ENCODE data around the gene KIRREL1.

The KIRREL1 gene

GRCh38 chr1:158000507-158000906, 7.1 kb downstream of the KIRREL1 start:
- H3K4me1 ChIP-seq: no peaks in the 10 kb centered on the region
- H3K4me3 ChIP-seq (ENCODE audit: low read depth, low read length): no peak overlapping the region
- no peaks in the 10 kb centered on the region for H3K36me3 ChIP-seq (ENCODE audit: control insufficient read depth, insufficient read depth, low read length)
- no peak for TF ChIP-seq CTCF (IDR thresholded peaks at IDR 0.05)
- H3K27ac ChIP-seq: no peak overlapping the region
- H3K9me3 ChIP-seq (ENCODE audit: control insufficient read depth, low read length): no peaks in the 10 kb centered on the region
- no peak overlapping the region for H3K9ac ChIP-seq
- H3K27me3 ChIP-seq (ENCODE audit: control insufficient read depth, insufficient read depth, low read length): no peaks in the 10 kb centered on the region
- no peak overlapping the region for H2AFZ ChIP-seq
- H3K4me2 ChIP-seq (ENCODE audit: low read length): no peak overlapping the region
- no peaks in the 10 kb centered on the region for H3K79me2 ChIP-seq

GRCh38 chr1:158002022-158002630, 8.7 kb downstream of the KIRREL1 start:
- no peaks in the 10 kb centered on the region for H3K9me3 ChIP-seq (ENCODE audit: control insufficient read depth, low read length)
- no peaks in the 10 kb centered on the region for H3K36me3 ChIP-seq (ENCODE audit: control insufficient read depth, insufficient read depth, low read length)
- H2AFZ ChIP-seq: no peak overlapping the region
- H3K9ac ChIP-seq: no peak overlapping the region
- no peak overlapping the region for H3K4me3 ChIP-seq (ENCODE audit: low read depth, low read length)
- no peaks in the 10 kb centered on the region for H3K4me1 ChIP-seq
- H3K79me2 ChIP-seq: no peaks in the 10 kb centered on the region
- H3K27ac ChIP-seq: no peak overlapping the region
- H3K4me2 ChIP-seq (ENCODE audit: low read length): no peak overlapping the region
- no peak for TF ChIP-seq CTCF (IDR thresholded peaks at IDR 0.05)
- H3K27me3 ChIP-seq (ENCODE audit: control insufficient read depth, insufficient read depth, low read length): no peaks in the 10 kb centered on the region

- H3K4me2 ChIP-seq (ENCODE audit: low read length): no peak overlapping the region
- no peak overlapping the region for H2AFZ ChIP-seq
- no peak overlapping the region for H3K4me3 ChIP-seq (ENCODE audit: low read depth, low read length)
- no peaks in the 10 kb centered on the region for H3K79me2 ChIP-seq
- H3K27me3 ChIP-seq (ENCODE audit: control insufficient read depth, insufficient read depth, low read length): no peaks in the 10 kb centered on the region
- TF ChIP-seq CTCF (IDR thresholded peaks at IDR 0.05): no peak
- H3K36me3 ChIP-seq (ENCODE audit: control insufficient read depth, insufficient read depth, low read length): no peaks in the 10 kb centered on the region
- no peak overlapping the region for H3K27ac ChIP-seq
- no peaks in the 10 kb centered on the region for H3K4me1 ChIP-seq
- no peak overlapping the region for H3K9ac ChIP-seq
- no peaks in the 10 kb centered on the region for H3K9me3 ChIP-seq (ENCODE audit: control insufficient read depth, low read length)
Observed at GRCh38 chr1:158002631-158003405, 9.4 kb downstream of the KIRREL1 start.

GRCh38 chr1:158003406-158003800, 10.0 kb downstream of the KIRREL1 start:
- Histone ChIP-seq H3K4me3 (ENCODE audit: low read depth, low read length) (no peak overlapping the region), H3K36me3 (ENCODE audit: control insufficient read depth, insufficient read depth, low read length) (no peaks in the 10 kb centered on the region), H3K4me2 (ENCODE audit: low read length) (no peak overlapping the region), H3K9me3 (ENCODE audit: control insufficient read depth, low read length) (no peaks in the 10 kb centered on the region), H3K9ac (no peak overlapping the region), H3K27ac (no peak overlapping the region), H3K4me1 (no peaks in the 10 kb centered on the region), H2AFZ (no peak overlapping the region), H3K79me2 (no peaks in the 10 kb centered on the region), H3K27me3 (ENCODE audit: control insufficient read depth, insufficient read depth, low read length) (no peaks in the 10 kb centered on the region)
- no peak for TF ChIP-seq CTCF (IDR thresholded peaks at IDR 0.05)

- H3K36me3 ChIP-seq (ENCODE audit: control insufficient read depth, insufficient read depth, low read length): no peaks in the 10 kb centered on the region
- no peak overlapping the region for H3K9ac ChIP-seq
- no peaks in the 10 kb centered on the region for H3K27me3 ChIP-seq (ENCODE audit: control insufficient read depth, insufficient read depth, low read length)
- H3K4me1 ChIP-seq: no peaks in the 10 kb centered on the region
- no peak overlapping the region for H2AFZ ChIP-seq
- no peak overlapping the region for H3K4me2 ChIP-seq (ENCODE audit: low read length)
- H3K9me3 ChIP-seq (ENCODE audit: control insufficient read depth, low read length): no peaks in the 10 kb centered on the region
- TF ChIP-seq CTCF (IDR thresholded peaks at IDR 0.05): no peak
- H3K27ac ChIP-seq: no peak overlapping the region
- no peaks in the 10 kb centered on the region for H3K79me2 ChIP-seq
- H3K4me3 ChIP-seq (ENCODE audit: low read depth, low read length): no peak overlapping the region
Observed at GRCh38 chr1:158005224-158005623, 11.8 kb downstream of the KIRREL1 start.

All from parathyroid adenoma (tissue), 2 donors.